A673 (cell line): Measurements from ENCODE around the gene PNKD.

Experiments
- EZH2 ChIP-seq: fragments of 200-600 bp; sonication (generic); IDR thresholded peaks from 2 replicates; pipeline ENCODE4 v1.6.1; 2017; ENCODE audit warnings: borderline replicate concordance, low read depth, mild to moderate bottlenecking, mixed read lengths, antibody characterized with exemption, low read length; ENCODE audit not compliant: poor library complexity, severe bottlenecking
- TF ChIP-seq, protein P1 (sequence below): fragments of 300-800, 200-600 bp; sonication (generic); conservative IDR thresholded peaks from 2 replicates; pipeline ENCODE4 v1.5.1; 2017; ENCODE audit warnings: low read depth, mild to moderate bottlenecking, antibody characterized with exemption, low read length, moderate library complexity, mixed read lengths

DNA sequence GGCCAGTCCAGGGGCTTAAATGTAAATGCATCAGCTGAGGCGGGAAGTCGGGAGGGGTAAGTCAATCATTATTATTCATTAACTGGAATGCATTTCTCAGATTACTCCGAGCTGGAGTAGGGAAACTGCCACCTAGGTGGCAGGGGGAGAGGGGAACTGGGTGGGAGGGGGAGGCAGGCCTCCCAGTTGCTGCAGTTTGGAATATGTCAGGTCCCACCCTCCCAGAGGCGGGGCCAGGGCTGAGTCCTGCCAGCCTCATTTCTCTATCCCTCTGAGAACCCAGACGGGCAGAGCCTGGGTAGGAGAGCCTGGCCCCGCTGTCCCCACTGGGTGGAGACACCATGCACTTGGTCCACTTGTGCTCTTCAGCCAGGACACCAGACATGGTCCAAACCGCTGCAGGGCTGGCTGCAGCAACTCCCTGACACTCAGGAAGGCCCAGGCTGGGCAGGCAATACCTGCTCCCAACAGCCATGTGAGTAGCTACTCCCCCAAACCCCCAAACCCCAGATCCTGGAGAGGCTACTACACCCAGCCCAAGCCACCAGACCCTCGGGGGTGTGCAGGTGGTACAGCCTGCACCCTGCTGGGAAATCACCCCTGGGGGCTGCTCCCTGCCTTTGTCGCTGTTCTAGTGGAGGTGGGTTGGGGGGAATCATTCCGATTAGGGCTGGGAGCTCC lies 9.4 kb upstream of the PNKD start, which contains the start of gene GPBAR1:
- TF ChIP-seq, protein P1, sequence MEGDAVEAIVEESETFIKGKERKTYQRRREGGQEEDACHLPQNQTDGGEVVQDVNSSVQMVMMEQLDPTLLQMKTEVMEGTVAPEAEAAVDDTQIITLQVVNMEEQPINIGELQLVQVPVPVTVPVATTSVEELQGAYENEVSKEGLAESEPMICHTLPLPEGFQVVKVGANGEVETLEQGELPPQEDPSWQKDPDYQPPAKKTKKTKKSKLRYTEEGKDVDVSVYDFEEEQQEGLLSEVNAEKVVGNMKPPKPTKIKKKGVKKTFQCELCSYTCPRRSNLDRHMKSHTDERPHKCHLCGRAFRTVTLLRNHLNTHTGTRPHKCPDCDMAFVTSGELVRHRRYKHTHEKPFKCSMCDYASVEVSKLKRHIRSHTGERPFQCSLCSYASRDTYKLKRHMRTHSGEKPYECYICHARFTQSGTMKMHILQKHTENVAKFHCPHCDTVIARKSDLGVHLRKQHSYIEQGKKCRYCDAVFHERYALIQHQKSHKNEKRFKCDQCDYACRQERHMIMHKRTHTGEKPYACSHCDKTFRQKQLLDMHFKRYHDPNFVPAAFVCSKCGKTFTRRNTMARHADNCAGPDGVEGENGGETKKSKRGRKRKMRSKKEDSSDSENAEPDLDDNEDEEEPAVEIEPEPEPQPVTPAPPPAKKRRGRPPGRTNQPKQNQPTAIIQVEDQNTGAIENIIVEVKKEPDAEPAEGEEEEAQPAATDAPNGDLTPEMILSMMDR, result no peak
- no peak for TF ChIP-seq EZH2
